IMR-90 (cell line): ENCODE results near the gene CROCC. TPM values are rescaled to one million over a fixed set of nuclear protein-coding genes. Genes with fewer than 3 reads are reported as not detected.

ENCODE experiments used
- ATAC-seq: fragments of 200-7000 bp; cut with Tn5 transposase; 2 replicates; pipeline ENCODE4 v1.9.1; 2020; ENCODE audit warnings: low read depth, mild to moderate bottlenecking, moderate library complexity
- BruUV-seq: library from RNA; stranded (reverse); fragments of 400-500 nt; replicated peaks from 2 replicates; lab custom pipeline; 2021; lab: Mats Ljungman, UMichigan
- CTCF ChIA-PET: fragments of 300-600 bp; formaldehyde crosslinking; extraction: SDS; loops from one replicate; lab custom pipeline; 2021; ENCODE audit warnings: antibody characterized with exemption; lab: Yijun Ruan, JAX
- POLR2A ChIA-PET: fragments of 300-600 bp; sonication (Branson Sonifier 250); formaldehyde crosslinking; loops from one replicate; lab custom pipeline; 2022; ENCODE audit warnings: antibody characterized with exemption; ENCODE audit not compliant: unreplicated experiment; lab: Charles Lee
- DNase-seq: peaks from one replicate; pipeline ENCODE4 v3.0.0; 2013
- H2AFZ ChIP-seq: replicated peaks from 2 replicates; pipeline ENCODE3; 2013; ENCODE audit warnings: low read length, mild to moderate bottlenecking; ENCODE audit not compliant: poor library complexity
- H2AK5ac ChIP-seq: 2 replicates; pipeline ENCODE4 v1.6.1; 2013; ENCODE audit warnings: low read depth, low read length, inconsistent platforms
- H2AK9ac ChIP-seq: replicated peaks from 2 replicates; pipeline ENCODE3; 2013; ENCODE audit warnings: mild to moderate bottlenecking, low read depth, low read length, moderate library complexity; ENCODE audit not compliant: poor library complexity
- H2BK120ac ChIP-seq: 2 replicates; pipeline ENCODE4 v1.6.1; 2013; ENCODE audit warnings: low read depth, low read length, inconsistent platforms
- H2BK15ac ChIP-seq: 3 replicates; pipeline ENCODE4 v1.6.1; 2013; ENCODE audit warnings: low read depth, low read length, inconsistent platforms
- H2BK20ac ChIP-seq: 2 replicates; pipeline ENCODE4 v1.6.1; 2013; ENCODE audit warnings: low read depth, mild to moderate bottlenecking, inconsistent platforms, low read length, moderate library complexity
- H2BK5ac ChIP-seq: 2 replicates; pipeline ENCODE4 v1.6.1; 2013; ENCODE audit warnings: mild to moderate bottlenecking, low read depth, low read length, inconsistent platforms; ENCODE audit not compliant: poor library complexity, severe bottlenecking
- H3K14ac ChIP-seq: replicated peaks from 2 replicates; pipeline ENCODE4 v1.6.1; 2013; ENCODE audit warnings: low read depth, low read length, inconsistent platforms
- H3K18ac ChIP-seq: 2 replicates; pipeline ENCODE4 v1.6.1; 2013; ENCODE audit warnings: low read depth, low read length, control low read depth
- H3K23ac ChIP-seq: 2 replicates; pipeline ENCODE4 v1.6.1; 2013; ENCODE audit warnings: low read depth, low read length, inconsistent platforms
- H3K27ac ChIP-seq: 2 replicates; pipeline ENCODE4 v1.5.1; 2013; ENCODE audit warnings: mild to moderate bottlenecking, control low read depth, low read length; ENCODE audit not compliant: insufficient read depth
- H3K27me3 ChIP-seq: 2 replicates; pipeline ENCODE4 v1.6.1; 2013; ENCODE audit warnings: low read length; ENCODE audit not compliant: control insufficient read depth, insufficient read depth
- H3K36me3 ChIP-seq: 2 replicates; pipeline ENCODE4 v1.6.1; 2013; ENCODE audit warnings: low read length, mixed read lengths; ENCODE audit not compliant: control insufficient read depth, insufficient read depth
- H3K4ac ChIP-seq: 2 replicates; pipeline ENCODE4 v1.6.1; 2013; ENCODE audit warnings: low read depth, low read length, inconsistent platforms
- H3K4me1 ChIP-seq: 2 replicates; pipeline ENCODE4 v1.6.1; 2013; ENCODE audit warnings: low read length, mixed read lengths; ENCODE audit not compliant: control insufficient read depth, insufficient read depth
- H3K4me2 ChIP-seq: 2 replicates; pipeline ENCODE4 v1.6.1; 2013; ENCODE audit warnings: low read depth, mild to moderate bottlenecking, control low read depth, low read length, moderate library complexity
- H3K4me3 ChIP-seq: 2 replicates; pipeline ENCODE4 v1.5.1; 2013; ENCODE audit warnings: low read depth, mild to moderate bottlenecking, control low read depth, low read length, moderate library complexity; ENCODE audit not compliant: insufficient read depth
- H3K56ac ChIP-seq: 2 replicates; pipeline ENCODE4 v1.6.1; 2013; ENCODE audit warnings: low read length, inconsistent platforms; ENCODE audit not compliant: insufficient read depth; ENCODE audit errors: extremely low read depth
- H3K79me1 ChIP-seq, 2 experiments: 2 replicates each; pipeline ENCODE4 v1.6.1; 2013; ENCODE audit warnings: low read length in 2 of 2, inconsistent platforms in 1 of 2, low read depth in 1 of 2
- H3K9ac ChIP-seq: 2 replicates; pipeline ENCODE4 v1.6.1; 2013; ENCODE audit warnings: low read depth, low read length, control low read depth
- H3K9me1 ChIP-seq: 2 replicates; pipeline ENCODE4 v1.6.1; 2013; ENCODE audit warnings: low read length, inconsistent platforms; ENCODE audit not compliant: insufficient read depth
- H3K9me3 ChIP-seq: 2 replicates; pipeline ENCODE4 v1.6.1; 2013; ENCODE audit warnings: low read length; ENCODE audit not compliant: control insufficient read depth, insufficient read depth
- H4K20me1 ChIP-seq: 2 replicates; pipeline ENCODE4 v1.6.1; 2013; ENCODE audit warnings: low read length, inconsistent platforms; ENCODE audit not compliant: insufficient read depth
- H4K5ac ChIP-seq: 2 replicates; pipeline ENCODE4 v1.6.1; 2013; ENCODE audit warnings: mild to moderate bottlenecking, low read depth, low read length, control low read depth
- H4K8ac ChIP-seq, 2 experiments: 2 replicates each; pipeline ENCODE4 v1.6.1; 2013; ENCODE audit warnings: low read depth in 2 of 2, low read length in 2 of 2, control low read depth in 1 of 2, inconsistent platforms in 1 of 2
- H4K91ac ChIP-seq: 2 replicates; pipeline ENCODE4 v1.6.1; 2013; ENCODE audit warnings: low read depth, low read length, inconsistent platforms; ENCODE audit not compliant: insufficient read depth
- BHLHE40 ChIP-seq: fragments of 150-350 bp; IDR thresholded peaks from 2 replicates; pipeline ENCODE4 v1.6.1; 2016; ENCODE audit warnings: mild to moderate bottlenecking, low read depth, low read length
- CEBPB ChIP-seq: IDR thresholded peaks from 2 replicates; pipeline ENCODE4 v1.6.1; 2012; ENCODE audit warnings: low read depth, low read length, improper control_type of control experiment
- CHD1 ChIP-seq: IDR thresholded peaks from 2 replicates; pipeline ENCODE4 v1.6.1; 2012; ENCODE audit warnings: low read depth, low read length, improper control_type of control experiment
- FOS ChIP-seq: fragments of 150-350 bp; IDR thresholded peaks from 2 replicates; pipeline ENCODE4 v1.6.1; 2016; ENCODE audit warnings: low read depth, low read length
- MAFK ChIP-seq: IDR thresholded peaks from 2 replicates; pipeline ENCODE4 v1.6.1; 2012; ENCODE audit warnings: low read depth, low read length, improper control_type of control experiment
- MAZ ChIP-seq: IDR thresholded peaks from 2 replicates; pipeline ENCODE4 v1.6.1; 2012; ENCODE audit warnings: low read depth, mild to moderate bottlenecking, low read length, improper control_type of control experiment, moderate library complexity, borderline replicate concordance
- MXI1 ChIP-seq: IDR thresholded peaks from 2 replicates; pipeline ENCODE4 v1.6.1; 2012; ENCODE audit warnings: low read depth, mild to moderate bottlenecking, low read length, moderate library complexity, borderline replicate concordance
- NFE2L2 ChIP-seq: fragments of 150-350 bp; IDR thresholded peaks from 2 replicates; pipeline ENCODE4 v1.6.1; 2016; ENCODE audit warnings: low read depth, mild to moderate bottlenecking, low read length
- POLR2A ChIP-seq: IDR thresholded peaks from 2 replicates; pipeline ENCODE4 v1.6.1; 2012; ENCODE audit warnings: mild to moderate bottlenecking, low read depth, low read length
- RAD21 ChIP-seq: IDR thresholded peaks from 2 replicates; pipeline ENCODE4 v1.6.1; 2012; ENCODE audit warnings: low read length, improper control_type of control experiment
- RCOR1 ChIP-seq: IDR thresholded peaks from 2 replicates; pipeline ENCODE4 v1.6.1; 2012; ENCODE audit warnings: mild to moderate bottlenecking, low read length, improper control_type of control experiment; ENCODE audit not compliant: insufficient replicate concordance
- RFX5 ChIP-seq: IDR thresholded peaks from 2 replicates; pipeline ENCODE4 v1.8.0; 2012; ENCODE audit warnings: low read depth, mild to moderate bottlenecking, low read length, moderate library complexity
- SMC3 ChIP-seq: fragments of 150-350 bp; IDR thresholded peaks from 2 replicates; pipeline ENCODE4 v1.6.1; 2016; ENCODE audit warnings: low read depth, mild to moderate bottlenecking, antibody characterized with exemption, low read length, moderate library complexity
- USF2 ChIP-seq: fragments of 150-350 bp; IDR thresholded peaks from 2 replicates; pipeline ENCODE4 v1.6.1; 2017; ENCODE audit warnings: mild to moderate bottlenecking, antibody characterized with exemption, low read length, low read depth
- WGBS, 2 experiments: methylation state at CpG; one replicate each; pipeline versions ENCODE4 v1.1.5 to v1.1.7; 2013; ENCODE audit warnings: missing lambda C conversion rate in 2 of 2; ENCODE audit not compliant: insufficient read length in 1 of 2; ENCODE audit errors: extremely low coverage in 2 of 2; 5-methylcytosine and 5-hydroxymethylcytosine counted together
- dilution Hi-C: fragments of 300-500 bp; cut with HindIII; formaldehyde crosslinking; loops from one replicate; pipeline ENCODE4 v1.14.3; 2018; ENCODE audit warnings: low sequenced_read_pairs; ENCODE audit not compliant: unreplicated experiment
- in situ Hi-C: fragments of 300-500 bp; cut with MboI; formaldehyde crosslinking; loops from 3 replicates; pipeline ENCODE4 v1.14.3; 2019; ENCODE audit warnings: low sequenced_read_pairs, inconsistent platforms, mixed read lengths
- intact Hi-C: fragments of 100-400 bp; cut with micrococcal nuclease; formaldehyde crosslinking; loops from 2 replicates; pipeline ENCODE4 v1.10.0; 2022
- polyA plus RNA-seq, 3 experiments: library from polyadenylated mRNA; depleted of rRNA; stranded (reverse); fragments of >200 nt; gene quantifications; 2 replicates each; pipeline ENCODE4 v1.2.3, GENCODE V29; 2012; ENCODE audit warnings: low replicate concordance in 1 of 3
- total RNA-seq: library from RNA; depleted of rRNA; stranded (reverse); fragments of >200 nt; gene quantifications from 2 replicates; pipeline ENCODE4 v1.2.3, GENCODE V29; 2012
- TF ChIP-seq, protein P1 (sequence below): fragments of 150-350 bp; IDR thresholded peaks from 2 replicates; pipeline ENCODE4 v1.6.1; 2016; ENCODE audit warnings: low read depth, mild to moderate bottlenecking, low read length, moderate library complexity, borderline replicate concordance

CROCC gene
- total and polyA plus RNA-seq, 2 of the 4 experiments (the other 2 are of a cell fraction): 7.5 to 13.7 TPM

DNA sequence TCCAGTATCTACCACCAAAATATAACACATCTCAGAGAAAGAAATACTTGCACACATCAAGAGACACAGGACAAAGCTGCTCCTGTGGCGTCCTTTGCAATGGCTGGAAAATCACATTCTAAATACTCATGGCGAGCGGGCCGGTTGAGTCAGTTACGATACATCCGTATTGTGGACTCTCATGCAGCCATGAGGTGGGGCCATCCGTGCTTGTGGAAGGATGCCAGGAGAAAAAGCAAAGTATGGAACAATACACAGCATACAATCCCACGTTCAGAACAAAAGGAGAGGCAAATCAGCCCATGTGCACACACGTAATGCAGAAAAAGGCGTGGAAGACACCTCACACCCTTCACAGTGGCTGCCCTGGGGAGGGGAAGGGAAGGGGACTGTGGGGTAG is 76.9 kb downstream of the CROCC start:
- Histone ChIP-seq H2BK15ac (no peak overlapping the region), H3K27ac (no peak overlapping the region), H4K8ac (no peak overlapping the region), H2BK120ac (no peak overlapping the region), H2BK5ac (no peak overlapping the region), H3K14ac (no peak overlapping the region), H3K4ac (no peak overlapping the region), H3K27me3 (no peaks in the 10 kb centered on the region), H4K5ac (no peak overlapping the region), H2AK9ac (no peak overlapping the region), H3K9me3 (no peaks in the 10 kb centered on the region), H3K18ac (no peak overlapping the region), H3K4me3 (no peak overlapping the region), H4K20me1 (peaks cover 5% of the 10 kb centered on the region; the same call in 1 of the 2 replicates), H3K9ac (no peak overlapping the region), H2AFZ (peak overlapping the region; percentile 21), H3K4me2 (no peak overlapping the region), H3K56ac (no peak overlapping the region), H4K91ac (no peak overlapping the region), H2AK5ac (no peak overlapping the region), H3K36me3 (peaks cover 16% of the 10 kb centered on the region), H2BK20ac (no peak overlapping the region), H3K9me1 (no peaks in the 10 kb centered on the region; the same call in 1 of the 2 replicates), H3K23ac (no peak overlapping the region), H3K4me1 (no peaks in the 10 kb centered on the region), H3K79me1 (no peaks in the 10 kb centered on the region)
- CTCF ChIA-PET: no interaction called here
- in situ Hi-C loops (no loop called here), dilution Hi-C loops (no loop called here), intact Hi-C loops (no loop called here)
- WGBS, 2 experiments: no CpG with 5 or more reads among the region's 10 CpGs
- TF ChIP-seq BHLHE40: no peak
- no peak for TF ChIP-seq MXI1
- TF ChIP-seq USF2: no peak
- no peak for TF ChIP-seq RCOR1
- TF ChIP-seq, protein P1, sequence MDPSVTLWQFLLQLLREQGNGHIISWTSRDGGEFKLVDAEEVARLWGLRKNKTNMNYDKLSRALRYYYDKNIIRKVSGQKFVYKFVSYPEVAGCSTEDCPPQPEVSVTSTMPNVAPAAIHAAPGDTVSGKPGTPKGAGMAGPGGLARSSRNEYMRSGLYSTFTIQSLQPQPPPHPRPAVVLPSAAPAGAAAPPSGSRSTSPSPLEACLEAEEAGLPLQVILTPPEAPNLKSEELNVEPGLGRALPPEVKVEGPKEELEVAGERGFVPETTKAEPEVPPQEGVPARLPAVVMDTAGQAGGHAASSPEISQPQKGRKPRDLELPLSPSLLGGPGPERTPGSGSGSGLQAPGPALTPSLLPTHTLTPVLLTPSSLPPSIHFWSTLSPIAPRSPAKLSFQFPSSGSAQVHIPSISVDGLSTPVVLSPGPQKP: no peak
- no peak for TF ChIP-seq FOS
- TF ChIP-seq POLR2A: no peak
- TF ChIP-seq SMC3: no peak
- no peak for TF ChIP-seq NFE2L2
- no peak for TF ChIP-seq RAD21
- TF ChIP-seq RFX5: no peak
- no peak for TF ChIP-seq CHD1
- TF ChIP-seq MAFK: no peak
- TF ChIP-seq CEBPB: no peak
- TF ChIP-seq MAZ: no peak
- ATAC-seq: no peak
- peak; percentile 23 for DNase-seq
- BruUV-seq: no TSS peak
- POLR2A ChIA-PET: no interaction called here
